ENCODE measurements around the gene DGKE.

- no peak for TF ChIP-seq CTCF (IDR thresholded peaks at IDR 0.05)
- no peak for TF ChIP-seq POLR2AphosphoS5 (IDR thresholded peaks at IDR 0.05)
- TF ChIP-seq EP300 (IDR thresholded peaks at IDR 0.05) = no peak
- no peak for TF ChIP-seq POLR2A (IDR thresholded peaks at IDR 0.05)
Measured at GRCh38 chr17:56817066-56817465, 16.9 kb upstream of the DGKE start.
